Stimulated activated memory B cell treated with anti-CD40 and anti-IgM and Interleukin-4, amounts not matched to agents 10 μg/mL and 1 μg/mL and 100 μg/mL, for 72 hours (primary cell): ENCODE results near the gene PIMREG.
"Not testable (repeated sequence)": the region's sequence is repeated elsewhere in the genome, so short reads cannot be mapped to it uniquely, and the experiment has no call there.

Experiments
- ATAC-seq: fragments of 150-1000 bp; cut with Tn5 transposase; 2 replicates; pipeline ENCODE4 v1.10.0; 2021
- H3K27ac Mint-ChIP-seq: one replicate; pipeline ENCODE4 v1.8.0; 2022; ENCODE audit warnings: mild to moderate bottlenecking, mixed read lengths
- H3K27me3 Mint-ChIP-seq: one replicate; pipeline ENCODE4 v1.8.0; 2022; ENCODE audit warnings: mixed read lengths
- H3K36me3 Mint-ChIP-seq: one replicate; pipeline ENCODE4 v1.8.0; 2022; ENCODE audit warnings: mixed read lengths
- H3K4me1 Mint-ChIP-seq: one replicate; pipeline ENCODE4 v1.8.0; 2022; ENCODE audit warnings: mixed read lengths
- H3K4me3 Mint-ChIP-seq: one replicate; pipeline ENCODE4 v1.8.0; 2022; ENCODE audit warnings: mild to moderate bottlenecking, moderate library complexity, mixed read lengths
- H3K9me3 Mint-ChIP-seq: one replicate; pipeline ENCODE4 v1.8.0; 2022; ENCODE audit warnings: mixed read lengths

Gene PIMREG

DNA sequence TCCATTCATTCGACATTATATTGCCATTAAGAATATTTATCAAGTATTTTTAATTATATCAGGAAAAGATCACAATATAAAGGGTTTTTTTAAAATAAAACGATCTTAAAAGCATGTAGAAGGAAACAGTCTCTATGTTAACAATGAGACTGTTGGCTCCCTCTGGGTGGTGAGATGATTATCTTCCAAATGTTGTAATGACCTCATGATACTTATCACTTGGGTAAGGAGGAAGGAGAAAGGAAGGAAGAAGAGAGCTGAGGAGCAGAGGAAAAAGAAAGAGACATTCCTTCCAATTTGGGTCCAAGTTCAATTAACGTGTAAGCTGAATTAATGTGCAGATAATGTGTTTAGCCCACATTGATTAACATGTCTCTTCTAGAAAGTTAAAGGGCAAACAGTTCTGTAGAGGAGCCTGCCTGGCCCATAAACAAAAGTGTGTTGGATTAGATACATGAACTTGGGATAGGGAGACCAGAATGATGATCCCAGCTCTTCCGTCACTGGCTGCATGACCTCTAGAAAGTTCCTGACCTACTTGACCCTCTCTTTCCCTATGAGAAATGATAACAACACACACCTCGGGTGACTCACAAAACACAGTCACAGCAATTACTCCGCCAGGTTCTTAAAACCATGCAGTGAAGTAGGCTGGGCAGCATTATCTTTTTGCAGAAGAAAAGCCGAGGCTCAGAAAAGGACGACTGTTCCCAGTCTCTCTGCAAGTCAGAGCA, 32.0 kb downstream of the PIMREG start:
- no peak overlapping the region for H3K27ac Mint-ChIP-seq
- no peak for ATAC-seq
- peaks cover 6% of the 10 kb centered on the region for H3K4me1 Mint-ChIP-seq

DNA sequence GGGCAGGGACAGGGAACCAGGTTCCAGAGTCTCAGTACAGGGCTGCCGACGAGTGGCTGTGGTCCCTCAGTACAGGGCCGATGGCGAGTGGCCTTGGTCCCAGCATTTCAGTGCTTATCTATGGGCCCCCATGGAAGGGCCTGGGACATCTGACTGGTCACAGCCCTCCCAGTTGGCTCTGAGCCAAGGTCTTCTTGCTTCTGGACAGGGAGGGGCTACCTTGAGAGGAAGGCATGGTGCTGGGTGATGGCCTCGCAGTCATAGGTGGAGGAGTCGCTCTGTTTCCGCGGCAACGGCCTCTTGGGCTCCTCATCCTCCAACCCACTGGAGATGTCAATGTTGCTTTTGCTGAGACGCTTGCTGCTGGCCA, 32.5 kb downstream of the PIMREG start:
- Mint-ChIP-seq H3K27ac (no peak overlapping the region), H3K4me1 (peaks cover 6% of the 10 kb centered on the region), H3K27me3 (peaks cover 12% of the 10 kb centered on the region), H3K4me3 (no peak overlapping the region), H3K9me3 (no peaks in the 10 kb centered on the region), H3K36me3 (no peaks in the 10 kb centered on the region)
- ATAC-seq: no peak

More for the DNA sequence above, 32.0 kb downstream of the PIMREG start:
- Mint-ChIP-seq H3K27me3 (peaks cover 8% of the 10 kb centered on the region), H3K36me3 (no peaks in the 10 kb centered on the region), H3K9me3 (no peaks in the 10 kb centered on the region), H3K4me3 (no peak overlapping the region)

- H3K9me3 Mint-ChIP-seq: no peaks in the 10 kb centered on the region
- H3K27ac Mint-ChIP-seq: no peak overlapping the region
- H3K4me3 Mint-ChIP-seq: no peak overlapping the region
- no peaks in the 10 kb centered on the region for H3K36me3 Mint-ChIP-seq
- H3K4me1 Mint-ChIP-seq: peaks cover 4% of the 10 kb centered on the region
- H3K27me3 Mint-ChIP-seq: peaks cover 12% of the 10 kb centered on the region
- no peak for ATAC-seq
These were observed 33.7 kb downstream of the PIMREG start for GRCh38 chr17:6477831-6478383.

- Mint-ChIP-seq H3K9me3 (no peaks in the 10 kb centered on the region), H3K27ac (no peak overlapping the region), H3K4me1 (no peaks in the 10 kb centered on the region), H3K4me3 (no peak overlapping the region), H3K36me3 (no peaks in the 10 kb centered on the region), H3K27me3 (peaks cover 18% of the 10 kb centered on the region)
- peak; percentile 15 for ATAC-seq
These were observed 34.2 kb downstream of the PIMREG start for GRCh38 chr17:6478486-6478885.

- Mint-ChIP-seq H3K4me3 (no peak overlapping the region), H3K4me1 (no peaks in the 10 kb centered on the region), H3K27me3 (peaks cover 28% of the 10 kb centered on the region), H3K27ac (no peak overlapping the region), H3K9me3 (no peaks in the 10 kb centered on the region), H3K36me3 (no peaks in the 10 kb centered on the region)
- ATAC-seq: peak; percentile 10
These were observed 35.5 kb downstream of the PIMREG start for GRCh38 chr17:6479622-6480302.

GRCh38 chr17:6480303-6480675, 36.0 kb downstream of the PIMREG start:
- Mint-ChIP-seq H3K36me3 (no peaks in the 10 kb centered on the region), H3K4me1 (no peaks in the 10 kb centered on the region), H3K4me3 (no peak overlapping the region), H3K27ac (no peak overlapping the region), H3K27me3 (peaks cover 33% of the 10 kb centered on the region), H3K9me3 (no peaks in the 10 kb centered on the region)
- no peak for ATAC-seq

- Mint-ChIP-seq H3K36me3 (no peaks in the 10 kb centered on the region), H3K27ac (no peak overlapping the region), H3K9me3 (no peaks in the 10 kb centered on the region), H3K27me3 (peaks cover 49% of the 10 kb centered on the region), H3K4me3 (no peak overlapping the region), H3K4me1 (no peaks in the 10 kb centered on the region)
- no peak for ATAC-seq
These were observed 37.8 kb downstream of the PIMREG start for GRCh38 chr17:6482105-6482455.

GRCh38 chr17:6482796-6483195, 38.5 kb downstream of the PIMREG start:
- H3K27ac Mint-ChIP-seq, H3K4me3 Mint-ChIP-seq, H3K4me1 Mint-ChIP-seq, ATAC-seq, H3K36me3 Mint-ChIP-seq, H3K9me3 Mint-ChIP-seq: not testable (repeated sequence)
- H3K27me3 Mint-ChIP-seq: peaks cover 55% of the 10 kb centered on the region

GRCh38 chr17:6483507-6483906, 39.3 kb downstream of the PIMREG start:
- no peaks in the 10 kb centered on the region for H3K36me3 Mint-ChIP-seq
- no peak overlapping the region for H3K27ac Mint-ChIP-seq
- H3K27me3 Mint-ChIP-seq: peaks cover 62% of the 10 kb centered on the region
- H3K9me3 Mint-ChIP-seq: no peaks in the 10 kb centered on the region
- H3K4me1 Mint-ChIP-seq: no peaks in the 10 kb centered on the region
- H3K4me3 Mint-ChIP-seq: no peak overlapping the region
- ATAC-seq: no peak

- no peak for ATAC-seq
- Mint-ChIP-seq H3K36me3 (no peaks in the 10 kb centered on the region), H3K9me3 (no peaks in the 10 kb centered on the region), H3K27ac (no peak overlapping the region), H3K4me1 (no peaks in the 10 kb centered on the region), H3K4me3 (no peak overlapping the region), H3K27me3 (peaks cover 82% of the 10 kb centered on the region)
These were observed 41.6 kb downstream of the PIMREG start for GRCh38 chr17:6485646-6486412.

- Mint-ChIP-seq H3K27ac (no peak overlapping the region), H3K9me3 (no peaks in the 10 kb centered on the region), H3K27me3 (peaks cover 74% of the 10 kb centered on the region), H3K4me3 (no peak overlapping the region), H3K4me1 (no peaks in the 10 kb centered on the region), H3K36me3 (no peaks in the 10 kb centered on the region)
- ATAC-seq: no peak
These were observed 43.2 kb downstream of the PIMREG start for GRCh38 chr17:6487251-6488007.

GRCh38 chr17:6488008-6488539, 43.8 kb downstream of the PIMREG start:
- Mint-ChIP-seq H3K27me3 (peaks cover 72% of the 10 kb centered on the region), H3K27ac (no peak overlapping the region), H3K36me3 (no peaks in the 10 kb centered on the region), H3K9me3 (no peaks in the 10 kb centered on the region), H3K4me3 (no peak overlapping the region), H3K4me1 (no peaks in the 10 kb centered on the region)
- ATAC-seq: no peak

GRCh38 chr17:6489016-6489550, 44.8 kb downstream of the PIMREG start:
- H3K9me3 Mint-ChIP-seq: no peaks in the 10 kb centered on the region
- no peak overlapping the region for H3K27ac Mint-ChIP-seq
- no peak overlapping the region for H3K4me3 Mint-ChIP-seq
- H3K36me3 Mint-ChIP-seq: no peaks in the 10 kb centered on the region
- ATAC-seq: no peak
- no peaks in the 10 kb centered on the region for H3K4me1 Mint-ChIP-seq
- H3K27me3 Mint-ChIP-seq: peaks cover 64% of the 10 kb centered on the region

- peaks cover 58% of the 10 kb centered on the region for H3K27me3 Mint-ChIP-seq
- ATAC-seq: no peak
- peaks cover 10% of the 10 kb centered on the region for H3K4me1 Mint-ChIP-seq
- H3K36me3 Mint-ChIP-seq: no peaks in the 10 kb centered on the region
- H3K4me3 Mint-ChIP-seq: no peak overlapping the region
- H3K9me3 Mint-ChIP-seq: no peaks in the 10 kb centered on the region
- no peak overlapping the region for H3K27ac Mint-ChIP-seq
These were observed 46.9 kb downstream of the PIMREG start for GRCh38 chr17:6491071-6491700.
